ENCODE measurements around the gene THPO.
A peak's percentile ranks its signal among the peaks of the same experiment; 100 is the strongest.

Gene THPO

DNA sequence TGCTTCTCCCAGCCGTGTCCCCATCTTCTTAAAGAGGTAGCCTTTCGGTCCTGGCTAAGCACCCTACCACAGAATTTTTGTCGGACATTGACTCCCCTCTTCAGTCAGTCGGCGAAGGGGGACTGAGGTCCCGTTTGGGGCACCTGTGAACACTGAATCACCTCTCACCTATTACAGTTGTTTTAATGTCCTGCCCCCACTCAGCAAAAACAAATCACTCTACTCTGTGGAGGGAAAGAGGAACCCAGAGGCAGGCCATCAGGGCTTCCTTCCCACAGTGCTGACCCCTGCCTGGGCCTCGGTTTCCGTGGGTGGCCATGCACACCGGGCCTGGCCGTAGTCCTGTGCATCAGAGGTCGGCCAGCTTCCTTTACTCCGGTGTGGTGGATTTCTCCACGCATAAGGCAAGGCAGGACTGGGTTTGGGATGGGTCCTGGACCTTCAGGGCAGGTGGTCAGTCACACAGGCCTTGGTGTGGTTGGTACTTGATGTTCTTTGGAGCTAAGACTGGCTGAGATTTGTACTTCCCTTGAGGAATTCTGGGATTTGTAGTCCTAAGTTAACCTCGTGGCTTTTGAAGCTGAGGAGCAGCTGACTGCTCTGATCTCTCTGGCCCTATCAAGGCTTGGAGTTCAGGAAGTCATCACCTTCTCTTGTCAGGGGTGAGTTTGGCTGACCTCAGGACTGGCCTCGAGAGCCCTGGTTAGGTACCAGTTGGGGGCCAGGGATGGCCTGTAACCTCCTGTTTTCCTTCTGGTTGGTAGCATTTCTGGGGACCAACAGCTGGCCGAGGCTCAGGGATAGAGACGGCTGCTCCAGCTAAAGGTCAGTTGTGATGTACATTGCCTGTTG is 41.2 kb downstream of the THPO start:
- Histone ChIP-seq H3K79me2 (peaks cover 18% of the 10 kb centered on the region), H3K4me1 (peaks cover 37% of the 10 kb centered on the region), H3K9ac (no peak overlapping the region), H3K9me3 (ENCODE audit: control insufficient read depth, low read length) (no peaks in the 10 kb centered on the region), H3K4me2 (ENCODE audit: low read length) (peak overlapping the region; percentile 92), H3K27me3 (ENCODE audit: control insufficient read depth, insufficient read depth, low read length) (no peaks in the 10 kb centered on the region), H3K4me3 (ENCODE audit: low read depth, low read length) (peak overlapping the region; percentile 67), H3K27ac (peak overlapping the region; percentile 92), H3K36me3 (ENCODE audit: control insufficient read depth, insufficient read depth, low read length) (no peaks in the 10 kb centered on the region), H2AFZ (peak overlapping the region; percentile 65)
- TF ChIP-seq, protein P1, sequence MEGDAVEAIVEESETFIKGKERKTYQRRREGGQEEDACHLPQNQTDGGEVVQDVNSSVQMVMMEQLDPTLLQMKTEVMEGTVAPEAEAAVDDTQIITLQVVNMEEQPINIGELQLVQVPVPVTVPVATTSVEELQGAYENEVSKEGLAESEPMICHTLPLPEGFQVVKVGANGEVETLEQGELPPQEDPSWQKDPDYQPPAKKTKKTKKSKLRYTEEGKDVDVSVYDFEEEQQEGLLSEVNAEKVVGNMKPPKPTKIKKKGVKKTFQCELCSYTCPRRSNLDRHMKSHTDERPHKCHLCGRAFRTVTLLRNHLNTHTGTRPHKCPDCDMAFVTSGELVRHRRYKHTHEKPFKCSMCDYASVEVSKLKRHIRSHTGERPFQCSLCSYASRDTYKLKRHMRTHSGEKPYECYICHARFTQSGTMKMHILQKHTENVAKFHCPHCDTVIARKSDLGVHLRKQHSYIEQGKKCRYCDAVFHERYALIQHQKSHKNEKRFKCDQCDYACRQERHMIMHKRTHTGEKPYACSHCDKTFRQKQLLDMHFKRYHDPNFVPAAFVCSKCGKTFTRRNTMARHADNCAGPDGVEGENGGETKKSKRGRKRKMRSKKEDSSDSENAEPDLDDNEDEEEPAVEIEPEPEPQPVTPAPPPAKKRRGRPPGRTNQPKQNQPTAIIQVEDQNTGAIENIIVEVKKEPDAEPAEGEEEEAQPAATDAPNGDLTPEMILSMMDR (IDR thresholded peaks at IDR 0.05) = no peak

GRCh38 chr3:184335661-184336546 is 42.1 kb downstream of the THPO start:
- TF ChIP-seq, protein P1 (IDR thresholded peaks at IDR 0.05) = no peak
- no peaks in the 10 kb centered on the region for H3K9me3 ChIP-seq (ENCODE audit: control insufficient read depth, low read length)
- no peaks in the 10 kb centered on the region for H3K36me3 ChIP-seq (ENCODE audit: control insufficient read depth, insufficient read depth, low read length)
- H3K4me1 ChIP-seq = peaks cover 37% of the 10 kb centered on the region
- peak overlapping the region; percentile 92 for H3K4me2 ChIP-seq (ENCODE audit: low read length)
- H2AFZ ChIP-seq = peak overlapping the region; percentile 65
- peak overlapping the region; percentile 67 for H3K4me3 ChIP-seq (ENCODE audit: low read depth, low read length)
- peak overlapping the region; percentile 92 for H3K27ac ChIP-seq
- H3K9ac ChIP-seq = no peak overlapping the region
- peaks cover 10% of the 10 kb centered on the region for H3K79me2 ChIP-seq
- no peaks in the 10 kb centered on the region for H3K27me3 ChIP-seq (ENCODE audit: control insufficient read depth, insufficient read depth, low read length)

DNA sequence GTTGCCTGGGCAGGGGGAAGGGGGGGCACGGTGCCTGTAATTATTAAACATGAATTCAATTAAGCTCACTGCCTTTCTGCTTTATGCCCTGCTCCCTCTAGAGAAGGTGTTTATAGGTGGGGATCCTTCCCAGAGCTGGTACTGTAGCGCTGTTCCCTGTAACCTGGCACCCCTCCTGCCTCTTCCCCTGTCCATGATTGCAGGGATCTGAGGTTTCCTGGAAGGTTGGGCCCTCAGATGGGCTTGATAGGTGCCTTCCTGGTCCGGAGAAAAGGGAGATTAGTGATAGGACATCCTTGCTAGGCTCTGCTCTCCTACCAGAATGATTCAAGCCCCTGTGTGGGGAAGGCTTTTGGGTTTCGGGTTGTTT is 42.7 kb downstream of the THPO start:
- H3K9me3 ChIP-seq (ENCODE audit: control insufficient read depth, low read length) = no peaks in the 10 kb centered on the region
- TF ChIP-seq, protein P1 (IDR thresholded peaks at IDR 0.05) = no peak
- H3K4me3 ChIP-seq (ENCODE audit: low read depth, low read length) = peak overlapping the region; percentile 67
- H2AFZ ChIP-seq = peak overlapping the region; percentile 65
- no peaks in the 10 kb centered on the region for H3K36me3 ChIP-seq (ENCODE audit: control insufficient read depth, insufficient read depth, low read length)
- no peak overlapping the region for H3K9ac ChIP-seq
- H3K79me2 ChIP-seq = peaks cover 3% of the 10 kb centered on the region
- H3K27ac ChIP-seq = peak overlapping the region; percentile 92
- H3K4me1 ChIP-seq = peaks cover 37% of the 10 kb centered on the region
- peak overlapping the region; percentile 92 for H3K4me2 ChIP-seq (ENCODE audit: low read length)
- no peaks in the 10 kb centered on the region for H3K27me3 ChIP-seq (ENCODE audit: control insufficient read depth, insufficient read depth, low read length)

DNA sequence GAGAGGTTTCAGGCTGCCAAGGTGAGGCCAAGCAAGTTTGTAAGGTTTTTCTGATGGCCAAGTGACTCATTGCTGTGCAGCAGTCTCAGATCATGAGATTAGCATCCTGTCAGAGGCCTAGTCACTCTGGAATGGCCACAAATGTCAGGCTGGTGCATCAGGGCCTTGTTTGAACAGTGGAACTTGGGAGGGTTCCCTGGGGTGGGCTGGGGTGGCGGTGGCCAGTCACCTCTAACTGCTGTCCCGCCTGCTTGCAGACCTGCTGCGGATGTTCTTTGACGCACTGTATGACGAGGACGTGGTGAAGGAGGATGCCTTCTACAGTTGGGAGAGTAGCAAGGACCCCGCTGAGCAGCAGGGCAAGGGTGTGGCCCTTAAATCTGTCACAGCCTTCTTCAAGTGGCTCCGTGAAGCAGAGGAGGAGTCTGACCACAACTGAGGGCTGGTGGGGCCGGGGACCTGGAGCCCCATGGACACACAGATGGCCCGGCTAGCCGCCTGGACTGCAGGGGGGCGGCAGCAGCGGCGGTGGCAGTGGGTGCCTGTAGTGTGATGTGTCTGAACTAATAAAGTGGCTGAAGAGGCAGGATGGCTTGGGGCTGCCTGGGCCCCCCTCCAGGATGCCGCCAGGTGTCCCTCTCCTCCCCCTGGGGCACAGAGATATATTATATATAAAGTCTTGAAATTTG is 43.4 kb downstream of the THPO start:
- TF ChIP-seq, protein P1 (IDR thresholded peaks at IDR 0.05) = no peak
- Histone ChIP-seq H3K9ac (no peak overlapping the region), H3K27me3 (ENCODE audit: control insufficient read depth, insufficient read depth, low read length) (no peaks in the 10 kb centered on the region), H3K4me2 (ENCODE audit: low read length) (no peak overlapping the region), H3K79me2 (no peaks in the 10 kb centered on the region), H3K36me3 (ENCODE audit: control insufficient read depth, insufficient read depth, low read length) (no peaks in the 10 kb centered on the region), H2AFZ (no peak overlapping the region), H3K4me3 (ENCODE audit: low read depth, low read length) (no peak overlapping the region), H3K4me1 (peaks cover 36% of the 10 kb centered on the region), H3K9me3 (ENCODE audit: control insufficient read depth, low read length) (no peaks in the 10 kb centered on the region), H3K27ac (no peak overlapping the region)
